ENCODE results near the gene IFIT1. TPM values are rescaled to one million over a fixed set of nuclear protein-coding genes. Genes with fewer than 3 reads are reported as not detected.
"Not testable (repeated sequence)": the region's sequence is repeated elsewhere in the genome, so short reads cannot be mapped to it uniquely, and the experiment has no call there.

Gene IFIT1
- 3.3 and 20.8 TPM in 2 replicates for total RNA-seq

- peak; percentile 60 for DNase-seq (ENCODE audit: extremely low read depth, low read depth, low spot score)
Observed at GRCh38 chr10:89391907-89392756, at the start of gene IFIT1. TSS of gene IFIT1 (plus strand) at chr10:89392623. CDS start at chr10:89392713, 90 bp downstream.

GRCh38 chr10:89343089-89343767 is 49.2 kb upstream of the IFIT1 start:
- DNase-seq (ENCODE audit: extremely low read depth, low read depth, low spot score) = no peak

- no peak for DNase-seq (ENCODE audit: extremely low read depth, low read depth, low spot score)
Observed at GRCh38 chr10:89344156-89344555, 48.3 kb upstream of the IFIT1 start.

- no peak for DNase-seq (ENCODE audit: extremely low read depth, low read depth, low spot score)
Observed at GRCh38 chr10:89345367-89346000, 46.9 kb upstream of the IFIT1 start.

GRCh38 chr10:89346405-89347254 is 45.8 kb upstream of the IFIT1 start:
- no peak for DNase-seq (ENCODE audit: extremely low read depth, low read depth, low spot score)

GRCh38 chr10:89347701-89348457 is 44.5 kb upstream of the IFIT1 start:
- DNase-seq (ENCODE audit: extremely low read depth, low read depth, low spot score) = no peak

- no peak for DNase-seq (ENCODE audit: extremely low read depth, low read depth, low spot score)
Observed at GRCh38 chr10:89348481-89348880, 43.9 kb upstream of the IFIT1 start.

- no peak for DNase-seq (ENCODE audit: extremely low read depth, low read depth, low spot score)
Observed at GRCh38 chr10:89348975-89349374, 43.4 kb upstream of the IFIT1 start.

GRCh38 chr10:89350631-89351315 is 41.6 kb upstream of the IFIT1 start:
- not testable (repeated sequence) for DNase-seq (ENCODE audit: extremely low read depth, low read depth, low spot score)

GRCh38 chr10:89351412-89351779 is 41.0 kb upstream of the IFIT1 start:
- DNase-seq (ENCODE audit: extremely low read depth, low read depth, low spot score) = no peak

GRCh38 chr10:89351780-89352597 is 40.4 kb upstream of the IFIT1 start:
- no peak for DNase-seq (ENCODE audit: extremely low read depth, low read depth, low spot score)

- DNase-seq (ENCODE audit: extremely low read depth, low read depth, low spot score) = no peak
Observed at GRCh38 chr10:89352802-89353201, 39.6 kb upstream of the IFIT1 start.

- no peak for DNase-seq (ENCODE audit: extremely low read depth, low read depth, low spot score)
Observed at GRCh38 chr10:89355394-89355931, 37.0 kb upstream of the IFIT1 start.

- DNase-seq (ENCODE audit: extremely low read depth, low read depth, low spot score) = no peak
Observed at GRCh38 chr10:89357096-89357495, 35.3 kb upstream of the IFIT1 start.

GRCh38 chr10:89357975-89358374 is 34.4 kb upstream of the IFIT1 start:
- DNase-seq (ENCODE audit: extremely low read depth, low read depth, low spot score) = no peak

GRCh38 chr10:89360157-89360556 is 32.3 kb upstream of the IFIT1 start:
- no peak for DNase-seq (ENCODE audit: extremely low read depth, low read depth, low spot score)

- no peak for DNase-seq (ENCODE audit: extremely low read depth, low read depth, low spot score)
Observed at GRCh38 chr10:89362929-89363328, 29.5 kb upstream of the IFIT1 start.

GRCh38 chr10:89363729-89364442 is 28.5 kb upstream of the IFIT1 start:
- no peak for DNase-seq (ENCODE audit: extremely low read depth, low read depth, low spot score)

Data from glomerular endothelial cell (primary cell).